Mucosa of descending colon (tissue), 3 donors: ENCODE results near the gene KDM6A. TPM values are rescaled to one million over a fixed set of nuclear protein-coding genes. Genes with fewer than 3 reads are reported as not detected.

ENCODE experiments used
- ATAC-seq: fragments of 200-7000 bp; cut with Tn5 transposase; one replicate; pipeline ENCODE4 v1.9.1; 2020; ENCODE audit warnings: mild to moderate bottlenecking, moderate library complexity
- DNase-seq, 3 donors: peaks; one replicate each; pipeline ENCODE4 v3.0.0-alpha.2; 2020
- H3K36me3 ChIP-seq: fragments of 200-600 bp; one replicate; pipeline ENCODE4 v1.8.0; 2021; ENCODE audit warnings: low read depth, mild to moderate bottlenecking
- H3K4me1 ChIP-seq: fragments of 200-600 bp; one replicate; pipeline ENCODE4 v1.8.0; 2021; ENCODE audit warnings: low read depth, mild to moderate bottlenecking
- H3K4me3 ChIP-seq: fragments of 200-600 bp; one replicate; pipeline ENCODE4 v1.8.0; 2021; ENCODE audit warnings: mild to moderate bottlenecking
- H3K9me3 ChIP-seq: fragments of 200-600 bp; one replicate; pipeline ENCODE4 v1.8.0; 2021; ENCODE audit warnings: mild to moderate bottlenecking
- intact Hi-C, 2 donors: fragments of 100-400 bp; cut with DNase I in 1 of 2; cut with micrococcal nuclease in 1 of 2; formaldehyde crosslinking; loops; one replicate each; pipeline versions ENCODE4 v1.11.0 to v1.11.1; 2022; cut with DNase I, micrococcal nuclease
- total RNA-seq, 3 donors: library from RNA; stranded (reverse); fragmentation: NEBNext Ultra II Directional in 2 of 3; extraction: Animal tissue kit (Norgen Biotek cat#: 25700) in 2 of 3; gene quantifications; one replicate each; pipeline versions ENCODE4 v1.2.1 to v1.2.4, GENCODE V29; 2021 to 2023
- TF ChIP-seq, protein P1 (sequence below): fragments of 200-600 bp; IDR thresholded peaks from one replicate; pipeline ENCODE4 v1.8.0; 2022; ENCODE audit warnings: antibody characterized with exemption, mild to moderate bottlenecking
- donor health status: DM: no; HTN: no; CAD: no; lungs with moderate emphysema.
- donor health status: DM: no; HTN: no; CAD: no.
- donor health status: DM: no; HTN: yes; CAD: no.

The KDM6A gene
- total RNA-seq, 3 donors from 2014 or later, result 24.0 to 41.5 (median 36.5) TPM

- Histone ChIP-seq H3K9me3 (no peaks in the 10 kb centered on the region), H3K4me1 (no peaks in the 10 kb centered on the region), H3K36me3 (no peaks in the 10 kb centered on the region), H3K4me3 (no peak overlapping the region)
- intact Hi-C loops, result no loop called here
- DNase-seq (no peak), ATAC-seq (peak; percentile 79)
- TF ChIP-seq, protein P1, sequence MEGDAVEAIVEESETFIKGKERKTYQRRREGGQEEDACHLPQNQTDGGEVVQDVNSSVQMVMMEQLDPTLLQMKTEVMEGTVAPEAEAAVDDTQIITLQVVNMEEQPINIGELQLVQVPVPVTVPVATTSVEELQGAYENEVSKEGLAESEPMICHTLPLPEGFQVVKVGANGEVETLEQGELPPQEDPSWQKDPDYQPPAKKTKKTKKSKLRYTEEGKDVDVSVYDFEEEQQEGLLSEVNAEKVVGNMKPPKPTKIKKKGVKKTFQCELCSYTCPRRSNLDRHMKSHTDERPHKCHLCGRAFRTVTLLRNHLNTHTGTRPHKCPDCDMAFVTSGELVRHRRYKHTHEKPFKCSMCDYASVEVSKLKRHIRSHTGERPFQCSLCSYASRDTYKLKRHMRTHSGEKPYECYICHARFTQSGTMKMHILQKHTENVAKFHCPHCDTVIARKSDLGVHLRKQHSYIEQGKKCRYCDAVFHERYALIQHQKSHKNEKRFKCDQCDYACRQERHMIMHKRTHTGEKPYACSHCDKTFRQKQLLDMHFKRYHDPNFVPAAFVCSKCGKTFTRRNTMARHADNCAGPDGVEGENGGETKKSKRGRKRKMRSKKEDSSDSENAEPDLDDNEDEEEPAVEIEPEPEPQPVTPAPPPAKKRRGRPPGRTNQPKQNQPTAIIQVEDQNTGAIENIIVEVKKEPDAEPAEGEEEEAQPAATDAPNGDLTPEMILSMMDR, result no peak
Observed at GRCh38 chrX:44980403-44980802, 107.4 kb downstream of the KDM6A start.

DNA sequence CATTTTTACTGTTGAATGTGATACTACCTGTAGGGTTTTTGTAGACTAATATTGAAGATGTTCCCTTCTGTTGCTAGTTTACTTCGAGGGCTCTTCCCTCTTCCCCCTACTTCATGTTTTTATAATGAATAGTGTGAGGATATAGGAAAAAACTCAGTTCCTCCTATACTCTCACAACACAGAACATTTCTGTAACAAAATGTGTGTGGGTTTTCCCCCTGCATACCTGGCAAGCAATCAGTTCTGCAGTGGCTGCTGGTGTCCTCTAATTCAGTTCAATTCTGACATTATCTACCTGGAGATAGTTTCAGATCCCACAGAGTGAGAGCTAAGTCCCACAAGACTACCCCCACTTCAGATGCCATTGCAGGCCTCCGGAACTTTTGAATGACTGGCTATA is 107.9 kb downstream of the KDM6A start:
- ATAC-seq, result no peak
- H3K9me3 ChIP-seq, result no peaks in the 10 kb centered on the region
- DNase-seq, result no peak
- intact Hi-C loops, result no loop called here
- TF ChIP-seq, protein P1, result no peak
- no peaks in the 10 kb centered on the region for H3K4me1 ChIP-seq
- no peaks in the 10 kb centered on the region for H3K36me3 ChIP-seq
- no peak overlapping the region for H3K4me3 ChIP-seq

GRCh38 chrX:44989995-44990770 is 117.2 kb downstream of the KDM6A start:
- DNase-seq (no peak), ATAC-seq (peak; percentile 46)
- intact Hi-C loops, result no loop called here
- TF ChIP-seq, protein P1, result no peak
- H3K36me3 ChIP-seq, result no peaks in the 10 kb centered on the region
- H3K9me3 ChIP-seq, result no peaks in the 10 kb centered on the region
- no peaks in the 10 kb centered on the region for H3K4me1 ChIP-seq
- no peak overlapping the region for H3K4me3 ChIP-seq

- Histone ChIP-seq H3K4me3 (no peak overlapping the region), H3K9me3 (no peaks in the 10 kb centered on the region), H3K4me1 (peaks cover 6% of the 10 kb centered on the region), H3K36me3 (no peaks in the 10 kb centered on the region)
- no peak for ATAC-seq
- TF ChIP-seq, protein P1, result no peak
- intact Hi-C loops, result no loop called here
- no peak for DNase-seq
Observed at GRCh38 chrX:44992775-44993174, 119.8 kb downstream of the KDM6A start.

GRCh38 chrX:44996277-44996676 is 123.3 kb downstream of the KDM6A start:
- intact Hi-C loops, result no loop called here
- DNase-seq (no peak), ATAC-seq (peak; percentile 87)
- no peaks in the 10 kb centered on the region for H3K9me3 ChIP-seq
- peaks cover 10% of the 10 kb centered on the region for H3K4me1 ChIP-seq
- TF ChIP-seq, protein P1, result no peak
- H3K36me3 ChIP-seq, result no peaks in the 10 kb centered on the region
- no peak overlapping the region for H3K4me3 ChIP-seq
